Measurements from ENCODE around the gene ALK. TPM values are rescaled to one million over a fixed set of nuclear protein-coding genes. Genes with fewer than 3 reads are reported as not detected.

The ALK gene
- total and polyA plus RNA-seq, 2 donors (not counting 1 experiment from before 2014, with no cell fraction given) = not detected

- POLR2A ChIA-PET = no interaction called here
Measured at GRCh38 chr2:29726976-29727375, 194.4 kb downstream of the ALK start.

GRCh38 chr2:29725610-29726009 lies 195.8 kb downstream of the ALK start:
- Histone ChIP-seq H2AFZ (ENCODE audit: insufficient read depth, low read depth, low read length, poor library complexity, severe bottlenecking) (no peak overlapping the region), H3K4me2 (replicated peaks; ENCODE audit: low read depth, low read length, poor library complexity, severe bottlenecking) (no peak overlapping the region), H4K20me1 (ENCODE audit: control insufficient read depth, insufficient read depth, low read length, poor library complexity, severe bottlenecking) (no peaks in the 10 kb centered on the region), H3K4me3 (ENCODE audit: control extremely low read depth in 1 of 5, extremely low read depth in 1 of 5, insufficient read depth in 1 of 5, low read depth in 2 of 5, low read length in 4 of 5) (no peak overlapping the region), H3K4me1 (ENCODE audit: control insufficient read depth in 2 of 2, insufficient read depth in 2 of 2, low read length in 2 of 2) (no peaks in the 10 kb centered on the region), H3K9me3 (ENCODE audit: control extremely low read depth in 1 of 3, control insufficient read depth in 2 of 3, insufficient read depth in 1 of 3, low read length in 2 of 3) (no peaks in the 10 kb centered on the region), H3K36me3 (replicated peaks in 1 of 2; ENCODE audit: control extremely low read depth in 1 of 2, control insufficient read depth in 1 of 2, extremely low read depth in 1 of 2, insufficient read depth in 2 of 2, low read length in 1 of 2) (no peaks in the 10 kb centered on the region), H3K27me3 (replicated peaks in 1 of 4; ENCODE audit: control extremely low read depth in 1 of 4, control insufficient read depth in 3 of 4, insufficient read depth in 4 of 4, low read length in 3 of 4) (no peaks in the 10 kb centered on the region), H3K79me2 (ENCODE audit: control insufficient read depth, insufficient read depth, low read length) (no peaks in the 10 kb centered on the region), H3K27ac (ENCODE audit: low read length in 2 of 2) (no peak overlapping the region), H3K9ac (ENCODE audit: low read length) (no peak overlapping the region)
- 59% methylated on average over 2 of the region's 2 CpGs for WGBS (ENCODE audit: insufficient coverage)
- TF ChIP-seq EZH2 (IDR thresholded peaks at IDR 0.05; ENCODE audit: borderline replicate concordance, insufficient read depth, low read depth, low read length, poor library complexity, severe bottlenecking) = no peak
- no peak for TF ChIP-seq CTCF (IDR thresholded peaks at IDR 0.05)
- no peak overlapping the region for H3K4me3 Mint-ChIP-seq
- DNase-seq (no peak), ATAC-seq (ENCODE audit: low read depth) (no peak)
- no peaks in the 10 kb centered on the region for H3K4me1 Mint-ChIP-seq
- H3K27ac Mint-ChIP-seq = no peak overlapping the region
- CTCF ChIA-PET = no interaction called here
- POLR2A ChIA-PET = no interaction called here
- no peaks in the 10 kb centered on the region for H3K9me3 Mint-ChIP-seq (ENCODE audit: insufficient read depth)
- intact Hi-C loops (cut with micrococcal nuclease) = no loop called here
- H3K27me3 Mint-ChIP-seq = peaks cover 12% of the 10 kb centered on the region

More at GRCh38 chr2:29726976-29727375, 194.4 kb downstream of the ALK start:
- no peak overlapping the region for H3K9ac ChIP-seq (ENCODE audit: low read length)
- Mint-ChIP-seq H3K27ac (no peak overlapping the region), H3K4me3 (no peak overlapping the region), H3K27me3 (peaks cover 14% of the 10 kb centered on the region), H3K4me1 (no peaks in the 10 kb centered on the region), H3K9me3 (ENCODE audit: insufficient read depth) (no peaks in the 10 kb centered on the region)
- no peaks in the 10 kb centered on the region for H4K20me1 ChIP-seq (ENCODE audit: control insufficient read depth, insufficient read depth, low read length, poor library complexity, severe bottlenecking)
- H3K4me1 ChIP-seq (ENCODE audit: control insufficient read depth in 2 of 2, insufficient read depth in 2 of 2, low read length in 2 of 2) = no peaks in the 10 kb centered on the region
- TF ChIP-seq EZH2 (IDR thresholded peaks at IDR 0.05; ENCODE audit: borderline replicate concordance, insufficient read depth, low read depth, low read length, poor library complexity, severe bottlenecking) = no peak
- no peak for TF ChIP-seq CTCF (IDR thresholded peaks at IDR 0.05)
- ATAC-seq (ENCODE audit: low read depth) (no peak), DNase-seq (no peak)
- H3K9me3 ChIP-seq (ENCODE audit: control extremely low read depth in 1 of 3, control insufficient read depth in 2 of 3, insufficient read depth in 1 of 3, low read length in 2 of 3) = no peaks in the 10 kb centered on the region
- H3K79me2 ChIP-seq (ENCODE audit: control insufficient read depth, insufficient read depth, low read length) = no peaks in the 10 kb centered on the region
- CTCF ChIA-PET = no interaction called here
- H3K27ac ChIP-seq (ENCODE audit: low read length in 2 of 2) = no peak overlapping the region
- H2AFZ ChIP-seq (ENCODE audit: insufficient read depth, low read depth, low read length, poor library complexity, severe bottlenecking) = no peak overlapping the region
- intact Hi-C loops (cut with micrococcal nuclease) = no loop called here
- no peak overlapping the region for H3K4me2 ChIP-seq (replicated peaks; ENCODE audit: low read depth, low read length, poor library complexity, severe bottlenecking)
- H3K36me3 ChIP-seq (replicated peaks in 1 of 2; ENCODE audit: control extremely low read depth in 1 of 2, control insufficient read depth in 1 of 2, extremely low read depth in 1 of 2, insufficient read depth in 2 of 2, low read length in 1 of 2) = no peaks in the 10 kb centered on the region
- no peaks in the 10 kb centered on the region for H3K27me3 ChIP-seq (replicated peaks in 1 of 4; ENCODE audit: control extremely low read depth in 1 of 4, control insufficient read depth in 3 of 4, insufficient read depth in 4 of 4, low read length in 3 of 4)
- WGBS (ENCODE audit: insufficient coverage) = no CpG with 5 or more reads among the region's 2 CpGs
- no peak overlapping the region for H3K4me3 ChIP-seq (ENCODE audit: control extremely low read depth in 1 of 5, extremely low read depth in 1 of 5, insufficient read depth in 1 of 5, low read depth in 2 of 5, low read length in 4 of 5)
